Measurements from ENCODE around the gene EFNA3. TPM values are rescaled to one million over a fixed set of nuclear protein-coding genes. Genes with fewer than 3 reads are reported as not detected.

EFNA3 gene
- total and polyA plus RNA-seq, 2 donors (not counting 3 experiments of a cell fraction or from before 2014, with no cell fraction given), result 2.2 to 2.5 TPM

DNA sequence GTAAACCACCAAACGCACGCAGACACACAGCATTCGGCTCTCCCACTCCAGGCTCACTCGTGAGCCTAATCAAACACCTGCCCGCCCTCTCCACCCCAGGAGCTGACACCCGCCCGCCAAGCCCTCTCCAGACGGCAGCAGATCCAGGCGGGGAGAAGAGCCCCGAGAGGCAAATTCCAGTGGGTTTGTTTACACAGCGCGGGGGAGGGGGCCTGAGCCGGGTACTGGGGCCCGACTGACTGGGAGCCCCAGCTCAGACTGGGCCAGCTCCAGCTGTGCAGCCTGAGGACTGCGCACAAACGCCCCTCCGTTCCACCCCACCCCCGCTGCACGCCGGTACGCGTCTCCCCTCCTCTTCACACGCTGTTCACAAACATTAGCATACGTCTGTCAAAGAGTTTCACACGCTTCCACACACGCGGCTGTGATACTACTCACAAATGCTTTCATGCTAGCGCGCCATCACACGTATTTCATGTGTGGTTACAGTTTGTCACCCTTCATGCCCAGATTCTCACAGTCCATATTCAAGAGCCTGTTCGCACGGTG, 48.0 kb downstream of the EFNA3 start:
- peak overlapping the region; percentile 26 for H3K9ac ChIP-seq (replicated peaks; ENCODE audit: extremely low read depth, insufficient read depth, low read length)
- DNase-seq (ENCODE audit: low read depth, low spot score) (peak; percentile 29), FAIRE-seq (no peak)
- TF ChIP-seq, protein P1, sequence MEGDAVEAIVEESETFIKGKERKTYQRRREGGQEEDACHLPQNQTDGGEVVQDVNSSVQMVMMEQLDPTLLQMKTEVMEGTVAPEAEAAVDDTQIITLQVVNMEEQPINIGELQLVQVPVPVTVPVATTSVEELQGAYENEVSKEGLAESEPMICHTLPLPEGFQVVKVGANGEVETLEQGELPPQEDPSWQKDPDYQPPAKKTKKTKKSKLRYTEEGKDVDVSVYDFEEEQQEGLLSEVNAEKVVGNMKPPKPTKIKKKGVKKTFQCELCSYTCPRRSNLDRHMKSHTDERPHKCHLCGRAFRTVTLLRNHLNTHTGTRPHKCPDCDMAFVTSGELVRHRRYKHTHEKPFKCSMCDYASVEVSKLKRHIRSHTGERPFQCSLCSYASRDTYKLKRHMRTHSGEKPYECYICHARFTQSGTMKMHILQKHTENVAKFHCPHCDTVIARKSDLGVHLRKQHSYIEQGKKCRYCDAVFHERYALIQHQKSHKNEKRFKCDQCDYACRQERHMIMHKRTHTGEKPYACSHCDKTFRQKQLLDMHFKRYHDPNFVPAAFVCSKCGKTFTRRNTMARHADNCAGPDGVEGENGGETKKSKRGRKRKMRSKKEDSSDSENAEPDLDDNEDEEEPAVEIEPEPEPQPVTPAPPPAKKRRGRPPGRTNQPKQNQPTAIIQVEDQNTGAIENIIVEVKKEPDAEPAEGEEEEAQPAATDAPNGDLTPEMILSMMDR (IDR thresholded peaks at IDR 0.05; ENCODE audit: extremely low read depth in 1 of 2, insufficient read depth in 1 of 2, low read depth in 1 of 2, low read length in 2 of 2), result no peak
- TF ChIP-seq POLR2A (IDR thresholded peaks at IDR 0.05; ENCODE audit: low read depth, low read length) (no peak), POLR2AphosphoS5 (IDR thresholded peaks at IDR 0.05; ENCODE audit: insufficient read depth, low read depth, low read length) (no peak), GATA2 (IDR thresholded peaks at IDR 0.05; ENCODE audit: insufficient read depth, insufficient read length, low read depth, low read length) (no peak)
- H3K79me2 ChIP-seq (ENCODE audit: control insufficient read depth, insufficient read depth, low read length), result peaks cover 26% of the 10 kb centered on the region
- peaks cover 7 to 11% of the 10 kb centered on the region in 2 experiments for H3K36me3 ChIP-seq (ENCODE audit: control insufficient read depth in 2 of 2, extremely low read depth in 1 of 2, insufficient read depth in 2 of 2, low read length in 2 of 2)
- H2AFZ ChIP-seq (ENCODE audit: low read depth, low read length), result no peak overlapping the region
- dilution Hi-C loops (cut with MboI; ENCODE audit: extremely low pct_ligation_motif_present, low sequenced_read_pairs) (no loop called here), intact Hi-C loops (cut with micrococcal nuclease) (loop anchor here (1.0 to 5.0 kb wide), 4 partner anchors 9 to 154 kb away; partner anchors contain the start of genes CKS1B, DPM3, SHC1 and SLC50A1)
- no TSS peak for BruUV-seq (replicated peaks)
- H3K4me1 ChIP-seq (ENCODE audit: control insufficient read depth, extremely low read depth, insufficient read depth, low read length), result peaks cover 57% of the 10 kb centered on the region
- no peaks in the 10 kb centered on the region for H3K9me1 ChIP-seq (replicated peaks; ENCODE audit: control insufficient read depth, extremely low read depth, insufficient read depth, low read length)
- H3K4me3 ChIP-seq (replicated peaks in 1 of 3; ENCODE audit: insufficient read depth in 1 of 3, low read depth in 1 of 3, low read length in 3 of 3), result peak overlapping the region in 2 of 3 experiments; percentile 35 to 95
- H3K9me3 ChIP-seq (replicated peaks; ENCODE audit: control insufficient read depth, insufficient read depth, low read length), result no peaks in the 10 kb centered on the region
- ChIA-PET POLR2A (no interaction called here), CTCF (interaction anchor here (0.7 to 15.5 kb wide), 5 partner anchors 19 to 46 kb away, joined by 3 to 204 read pairs (median 5); partner anchors contain the start of gene KRTCAP2)
- peak overlapping the region; percentile 46 for H3K27ac ChIP-seq (ENCODE audit: insufficient read depth, low read depth, low read length)
- H3K4me2 ChIP-seq (ENCODE audit: insufficient read depth, low read length), result peak overlapping the region; percentile 19
- no peaks in the 10 kb centered on the region for H3K27me3 ChIP-seq (ENCODE audit: control insufficient read depth in 2 of 2, insufficient read depth in 2 of 2, low read length in 2 of 2)
- H4K20me1 ChIP-seq (replicated peaks; ENCODE audit: control insufficient read depth, extremely low read depth, insufficient read depth, low read length), result no peaks in the 10 kb centered on the region

Data from endothelial cell of umbilical vein (primary cell).